Activated CD4-positive, alpha-beta T cell treated with anti-CD3 and anti-CD28 coated beads for 36 hours (primary cell): ENCODE data around the gene UVRAG. TPM values are rescaled to one million over a fixed set of nuclear protein-coding genes. Genes with fewer than 3 reads are reported as not detected.

Experiments
- ATAC-seq: fragments of 200-7000 bp; cut with Tn5 transposase; one replicate; pipeline ENCODE4 v1.10.0; 2021; ENCODE audit warnings: mild to moderate bottlenecking, moderate library complexity
- CTCF ChIA-PET: fragments of 350-600 bp; sonication (Branson Sonifier 250); formaldehyde crosslinking; loops from one replicate; lab custom pipeline; 2021; ENCODE audit warnings: antibody characterized with exemption; lab: Charles Lee
- POLR2A ChIA-PET: fragments of 350-600 bp; sonication (Branson Sonifier 250); formaldehyde crosslinking; loops from one replicate; lab custom pipeline; 2021; ENCODE audit warnings: antibody characterized with exemption, inconsistent platforms; lab: Charles Lee
- DNase-seq: peaks from one replicate; pipeline ENCODE4 v3.0.0-alpha.2; 2020
- H3K27ac Mint-ChIP-seq: one replicate; pipeline ENCODE4 v1.8.0; 2021; ENCODE audit warnings: mixed read lengths
- H3K27me3 Mint-ChIP-seq: one replicate; pipeline ENCODE4 v1.8.0; 2021; ENCODE audit warnings: mixed read lengths
- H3K36me3 Mint-ChIP-seq: one replicate; pipeline ENCODE4 v1.8.0; 2021; ENCODE audit warnings: low read depth, mixed read lengths
- H3K4me1 Mint-ChIP-seq: one replicate; pipeline ENCODE4 v1.8.0; 2021; ENCODE audit warnings: mixed read lengths
- H3K4me3 Mint-ChIP-seq: one replicate; pipeline ENCODE4 v1.8.0; 2021; ENCODE audit warnings: mild to moderate bottlenecking, moderate library complexity, mixed read lengths
- H3K9me3 Mint-ChIP-seq: one replicate; pipeline ENCODE4 v1.8.0; 2021; ENCODE audit warnings: low read depth, mixed read lengths
- intact Hi-C, 2 experiments: fragments of 100-400 bp; cut with DNase I in 1 of 2; cut with micrococcal nuclease in 1 of 2; formaldehyde crosslinking; loops; one replicate each; pipeline versions ENCODE4 v1.14.2 to v1.15.1; 2022 to 2024; cut with DNase I, micrococcal nuclease
- total RNA-seq, 2 experiments: library from RNA; stranded (reverse); gene quantifications; one replicate each; pipeline ENCODE4 v1.2.3, GENCODE V29; 2021

Gene UVRAG
- total RNA-seq, 2 experiments from 2014 or later, result 11.4 to 13.4 TPM

GRCh38 chr11:75996523-75997442 lies 181.8 kb downstream of the UVRAG start:
- H3K4me3 Mint-ChIP-seq, result no peak overlapping the region
- ATAC-seq, result no peak
- H3K9me3 Mint-ChIP-seq, result peaks cover 10% of the 10 kb centered on the region
- CTCF ChIA-PET, result interaction anchor here (1.5 kb wide), 1 partner anchor 16 kb away, joined by 3 read pairs; no protein-coding TSS in a partner anchor
- H3K27ac Mint-ChIP-seq, result no peak overlapping the region
- no peak for DNase-seq
- H3K36me3 Mint-ChIP-seq, result peaks cover 24% of the 10 kb centered on the region
- no peaks in the 10 kb centered on the region for H3K27me3 Mint-ChIP-seq
- intact Hi-C loops, result no loop called here
- no peaks in the 10 kb centered on the region for H3K4me1 Mint-ChIP-seq
- POLR2A ChIA-PET, result no interaction called here

GRCh38 chr11:76004400-76004799 lies 189.4 kb downstream of the UVRAG start:
- intact Hi-C loops, result no loop called here
- Mint-ChIP-seq H3K27ac (no peak overlapping the region), H3K4me1 (no peaks in the 10 kb centered on the region), H3K9me3 (peaks cover 7% of the 10 kb centered on the region), H3K4me3 (no peak overlapping the region), H3K36me3 (peaks cover 41% of the 10 kb centered on the region), H3K27me3 (no peaks in the 10 kb centered on the region)
- CTCF ChIA-PET, result interaction anchor here (0.8 kb wide), 1 partner anchor 148 kb away, joined by 5 read pairs; no protein-coding TSS in a partner anchor
- no peak for ATAC-seq
- DNase-seq, result no peak
- POLR2A ChIA-PET, result no interaction called here

- ATAC-seq, result no peak
- DNase-seq, result no peak
- Mint-ChIP-seq H3K4me1 (no peaks in the 10 kb centered on the region), H3K36me3 (peaks cover 42% of the 10 kb centered on the region), H3K27ac (no peak overlapping the region), H3K27me3 (no peaks in the 10 kb centered on the region), H3K4me3 (no peak overlapping the region), H3K9me3 (peaks cover 5% of the 10 kb centered on the region)
- intact Hi-C loops, result no loop called here
- ChIA-PET CTCF (no interaction called here), POLR2A (interaction anchor here (0.6 kb wide), 1 partner anchor 415 kb away, joined by 6 read pairs; no protein-coding TSS in a partner anchor)
Observed at GRCh38 chr11:76005756-76006155, 190.7 kb downstream of the UVRAG start.

- intact Hi-C loops, result no loop called here
- ATAC-seq, result no peak
- Mint-ChIP-seq H3K4me1 (no peaks in the 10 kb centered on the region), H3K27me3 (no peaks in the 10 kb centered on the region), H3K27ac (no peak overlapping the region), H3K36me3 (peaks cover 40% of the 10 kb centered on the region), H3K9me3 (no peaks in the 10 kb centered on the region), H3K4me3 (no peak overlapping the region)
- ChIA-PET CTCF (interaction anchor here (1.6 kb wide), 1 partner anchor 145 kb away, joined by 3 read pairs; no protein-coding TSS in a partner anchor), POLR2A (no interaction called here)
- no peak for DNase-seq
Observed at GRCh38 chr11:76007166-76007565, 192.2 kb downstream of the UVRAG start.

- CTCF ChIA-PET, result no interaction called here
- Mint-ChIP-seq H3K9me3 (no peaks in the 10 kb centered on the region), H3K36me3 (peaks cover 42% of the 10 kb centered on the region)
Observed at GRCh38 chr11:76008474-76008873, 193.5 kb downstream of the UVRAG start.

GRCh38 chr11:76010051-76010450 lies 195.0 kb downstream of the UVRAG start:
- no peaks in the 10 kb centered on the region for H3K27me3 Mint-ChIP-seq
- no peak for ATAC-seq
- H3K4me1 Mint-ChIP-seq, result no peaks in the 10 kb centered on the region
- CTCF ChIA-PET, result interaction anchor here (0.6 to 0.8 kb wide), 2 partner anchors 35 to 415 kb away, joined by 3 to 5 read pairs; no protein-coding TSS in a partner anchor
- no peak overlapping the region for H3K4me3 Mint-ChIP-seq
- H3K27ac Mint-ChIP-seq, result no peak overlapping the region
- POLR2A ChIA-PET, result interaction anchor here (0.6 kb wide), 1 partner anchor 115 kb away, joined by 3 read pairs; no protein-coding TSS in a partner anchor
- intact Hi-C loops, result no loop called here
- H3K36me3 Mint-ChIP-seq, result peaks cover 34% of the 10 kb centered on the region
- no peaks in the 10 kb centered on the region for H3K9me3 Mint-ChIP-seq
- DNase-seq, result no peak

More at GRCh38 chr11:76008474-76008873, 193.5 kb downstream of the UVRAG start:
- ATAC-seq (no peak), DNase-seq (no peak)
- Mint-ChIP-seq H3K4me1 (no peaks in the 10 kb centered on the region), H3K27me3 (no peaks in the 10 kb centered on the region), H3K27ac (no peak overlapping the region), H3K4me3 (no peak overlapping the region)
- intact Hi-C loops, result no loop called here
- POLR2A ChIA-PET, result no interaction called here

GRCh38 chr11:76013526-76013925 lies 198.5 kb downstream of the UVRAG start:
- DNase-seq (no peak), ATAC-seq (no peak)
- peaks cover 9% of the 10 kb centered on the region for H3K9me3 Mint-ChIP-seq
- CTCF ChIA-PET, result interaction anchor here (0.8 kb wide), 1 partner anchor 139 kb away, joined by 4 read pairs; no protein-coding TSS in a partner anchor
- no peaks in the 10 kb centered on the region for H3K4me1 Mint-ChIP-seq
- POLR2A ChIA-PET, result no interaction called here
- H3K27me3 Mint-ChIP-seq, result no peaks in the 10 kb centered on the region
- no peak overlapping the region for H3K27ac Mint-ChIP-seq
- H3K36me3 Mint-ChIP-seq, result peaks cover 49% of the 10 kb centered on the region
- intact Hi-C loops, result no loop called here
- H3K4me3 Mint-ChIP-seq, result no peak overlapping the region

GRCh38 chr11:76023236-76024068 lies 208.4 kb downstream of the UVRAG start:
- ChIA-PET CTCF (interaction anchor here (0.7 to 2.0 kb wide), 3 partner anchors 10 to 353 kb away, joined by 3 to 5 read pairs (median 3); no protein-coding TSS in a partner anchor), POLR2A (no interaction called here)
- Mint-ChIP-seq H3K27ac (no peak overlapping the region), H3K27me3 (no peaks in the 10 kb centered on the region), H3K9me3 (no peaks in the 10 kb centered on the region), H3K4me1 (peaks cover 5% of the 10 kb centered on the region), H3K36me3 (peaks cover 36% of the 10 kb centered on the region), H3K4me3 (no peak overlapping the region)
- DNase-seq (no peak), ATAC-seq (no peak)
- intact Hi-C loops, result no loop called here

GRCh38 chr11:76025068-76025467 lies 210.1 kb downstream of the UVRAG start:
- peaks cover 5% of the 10 kb centered on the region for H3K4me1 Mint-ChIP-seq
- H3K27me3 Mint-ChIP-seq, result no peaks in the 10 kb centered on the region
- DNase-seq (no peak), ATAC-seq (no peak)
- ChIA-PET CTCF (no interaction called here), POLR2A (no interaction called here)
- intact Hi-C loops, result no loop called here
- peaks cover 26% of the 10 kb centered on the region for H3K36me3 Mint-ChIP-seq
- no peak overlapping the region for H3K27ac Mint-ChIP-seq
- no peaks in the 10 kb centered on the region for H3K9me3 Mint-ChIP-seq
- H3K4me3 Mint-ChIP-seq, result no peak overlapping the region

- ChIA-PET CTCF (no interaction called here), POLR2A (no interaction called here)
- Mint-ChIP-seq H3K36me3 (peaks cover 24% of the 10 kb centered on the region), H3K4me1 (peaks cover 5% of the 10 kb centered on the region), H3K27ac (no peak overlapping the region), H3K9me3 (no peaks in the 10 kb centered on the region), H3K4me3 (no peak overlapping the region), H3K27me3 (no peaks in the 10 kb centered on the region)
- no peak for ATAC-seq
- no peak for DNase-seq
- intact Hi-C loops, result no loop called here
Observed at GRCh38 chr11:76025817-76026216, 210.8 kb downstream of the UVRAG start.

GRCh38 chr11:76026281-76026680 lies 211.3 kb downstream of the UVRAG start:
- H3K4me3 Mint-ChIP-seq, result no peak overlapping the region
- no peaks in the 10 kb centered on the region for H3K9me3 Mint-ChIP-seq
- peaks cover 4% of the 10 kb centered on the region for H3K4me1 Mint-ChIP-seq
- H3K27me3 Mint-ChIP-seq, result no peaks in the 10 kb centered on the region
- no peak for DNase-seq
- H3K36me3 Mint-ChIP-seq, result peaks cover 23% of the 10 kb centered on the region
- no peak overlapping the region for H3K27ac Mint-ChIP-seq
- ChIA-PET CTCF (no interaction called here), POLR2A (no interaction called here)
- intact Hi-C loops, result no loop called here
- ATAC-seq, result no peak
